A172 (cell line): ENCODE measurements around the gene VASN. TPM values are rescaled to one million over a fixed set of nuclear protein-coding genes. Genes with fewer than 3 reads are reported as not detected.
A peak's percentile ranks its signal among the peaks of the same experiment; 100 is the strongest.
"Not testable (repeated sequence)": the region's sequence is repeated elsewhere in the genome, so short reads cannot be mapped to it uniquely, and the experiment has no call there.

Experiments
- DNase-seq: peaks from one replicate; pipeline ENCODE4 v3.0.0-alpha.2; 2015; ENCODE audit warnings: low spot score
- total RNA-seq: library from RNA; depleted of rRNA; stranded (reverse); fragments of >200 nt; shearing (Covaris generic); gene quantifications from 2 replicates; pipeline ENCODE4 v1.2.3, GENCODE V29; 2014

Gene VASN
- total RNA-seq, 1 experiment from 2014 or later: 100 TPM

DNA sequence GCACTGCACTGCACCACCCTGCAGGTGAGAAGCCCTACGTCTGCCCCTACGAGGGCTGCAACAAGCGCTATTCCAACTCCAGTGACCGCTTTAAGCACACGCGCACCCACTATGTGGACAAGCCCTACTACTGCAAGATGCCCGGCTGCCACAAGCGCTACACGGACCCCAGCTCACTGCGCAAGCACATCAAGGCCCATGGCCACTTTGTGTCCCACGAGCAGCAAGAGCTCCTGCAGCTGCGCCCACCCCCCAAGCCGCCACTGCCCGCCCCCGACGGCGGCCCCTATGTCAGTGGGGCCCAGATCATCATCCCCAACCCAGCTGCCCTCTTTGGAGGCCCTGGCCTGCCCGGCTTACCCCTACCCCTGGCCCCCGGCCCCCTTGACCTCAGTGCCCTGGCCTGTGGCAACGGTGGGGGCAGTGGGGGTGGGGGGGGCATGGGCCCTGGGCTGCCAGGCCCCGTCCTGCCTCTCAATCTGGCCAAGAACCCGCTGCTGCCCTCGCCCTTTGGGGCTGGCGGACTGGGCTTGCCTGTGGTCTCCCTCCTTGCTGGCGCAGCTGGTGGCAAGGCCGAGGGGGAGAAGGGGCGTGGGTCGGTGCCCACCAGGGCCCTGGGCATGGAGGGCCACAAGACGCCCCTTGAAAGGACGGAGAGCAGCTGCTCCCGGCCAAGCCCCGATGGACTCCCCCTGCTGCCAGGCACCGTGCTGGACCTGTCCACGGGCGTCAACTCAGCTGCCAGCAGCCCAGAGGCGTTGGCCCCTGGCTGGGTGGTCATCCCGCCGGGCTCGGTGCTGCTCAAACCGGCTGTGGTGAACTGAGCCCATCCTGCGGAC lies 34.7 kb upstream of the VASN start:
- DNase-seq: no peak

GRCh38 chr16:4337540-4338088 lies 34.0 kb upstream of the VASN start:
- DNase-seq: no peak

DNA sequence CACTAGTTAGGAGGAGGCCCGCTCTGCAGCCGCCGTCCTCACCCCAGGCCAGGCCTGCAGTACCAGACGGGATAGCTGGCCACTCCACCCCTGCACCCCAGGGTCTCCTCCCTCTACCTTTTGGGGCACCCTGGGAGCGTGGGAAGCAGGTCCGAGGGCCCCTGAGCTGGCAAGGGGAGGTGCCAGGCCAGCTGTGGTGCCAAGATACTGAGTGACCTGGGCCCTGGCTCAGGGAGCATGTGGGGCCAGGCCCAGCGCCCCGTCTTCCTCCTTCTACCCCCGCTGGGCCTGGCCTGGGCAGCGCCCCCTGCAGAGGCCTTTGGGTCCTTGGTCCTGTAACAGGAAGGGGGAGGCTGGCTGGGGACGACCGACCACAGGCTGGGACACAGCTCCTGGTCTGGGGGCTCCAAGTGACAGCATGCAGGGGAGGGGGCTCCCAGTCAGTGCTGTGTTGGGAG lies 33.5 kb upstream of the VASN start:
- DNase-seq: no peak

GRCh38 chr16:4338712-4339299 lies 32.8 kb upstream of the VASN start:
- no peak for DNase-seq

DNA sequence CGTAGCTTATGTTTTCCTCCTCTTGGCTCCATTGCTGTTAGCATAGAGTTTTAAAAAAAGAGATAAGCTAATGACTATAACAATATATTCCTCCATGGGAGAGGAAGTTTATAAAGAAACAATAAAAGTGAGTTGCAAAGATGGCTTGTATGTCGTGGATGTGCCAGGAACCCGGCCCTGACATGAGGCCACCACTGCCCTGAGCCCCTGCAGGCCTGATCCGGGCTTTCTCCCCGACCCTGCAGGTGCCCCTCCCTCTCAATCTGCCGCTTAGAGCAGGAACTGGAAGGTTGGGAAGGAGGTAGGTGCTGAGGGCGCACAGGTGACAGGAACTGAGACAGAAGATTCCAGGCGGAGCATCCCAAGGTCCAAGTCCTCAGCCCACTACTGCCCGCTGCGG lies 32.2 kb upstream of the VASN start:
- no peak for DNase-seq

DNA sequence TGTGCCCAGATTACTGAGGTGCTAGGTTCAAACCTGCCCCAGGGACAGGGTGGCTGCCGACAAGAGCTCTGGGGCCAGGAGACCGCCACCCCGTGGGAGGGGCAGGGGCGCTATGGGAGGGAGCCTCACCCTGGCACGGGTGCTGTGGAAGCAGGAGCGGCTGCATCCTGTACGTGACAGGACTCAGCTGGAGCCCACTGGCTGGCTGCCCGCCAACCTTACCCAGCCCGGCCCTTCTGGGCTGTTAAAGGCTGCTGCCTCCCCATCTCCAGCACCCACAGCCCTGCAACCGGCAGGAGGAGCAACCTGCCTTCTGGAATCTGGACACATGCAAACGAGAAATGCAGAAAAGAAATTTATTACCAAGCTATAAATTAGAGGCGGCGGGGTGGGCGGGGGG lies 31.7 kb upstream of the VASN start:
- DNase-seq: peak; percentile 53

GRCh38 chr16:4340443-4340842 lies 31.2 kb upstream of the VASN start:
- no peak for DNase-seq

- DNase-seq: no peak
Observed at GRCh38 chr16:4341250-4341649, 30.4 kb upstream of the VASN start.

GRCh38 chr16:4342866-4343744 lies 28.5 kb upstream of the VASN start:
- DNase-seq: no peak

- not testable (repeated sequence) for DNase-seq
Observed at GRCh38 chr16:4344300-4344982, 27.2 kb upstream of the VASN start.

GRCh38 chr16:4344983-4345835 lies 26.4 kb upstream of the VASN start:
- DNase-seq: no peak

DNA sequence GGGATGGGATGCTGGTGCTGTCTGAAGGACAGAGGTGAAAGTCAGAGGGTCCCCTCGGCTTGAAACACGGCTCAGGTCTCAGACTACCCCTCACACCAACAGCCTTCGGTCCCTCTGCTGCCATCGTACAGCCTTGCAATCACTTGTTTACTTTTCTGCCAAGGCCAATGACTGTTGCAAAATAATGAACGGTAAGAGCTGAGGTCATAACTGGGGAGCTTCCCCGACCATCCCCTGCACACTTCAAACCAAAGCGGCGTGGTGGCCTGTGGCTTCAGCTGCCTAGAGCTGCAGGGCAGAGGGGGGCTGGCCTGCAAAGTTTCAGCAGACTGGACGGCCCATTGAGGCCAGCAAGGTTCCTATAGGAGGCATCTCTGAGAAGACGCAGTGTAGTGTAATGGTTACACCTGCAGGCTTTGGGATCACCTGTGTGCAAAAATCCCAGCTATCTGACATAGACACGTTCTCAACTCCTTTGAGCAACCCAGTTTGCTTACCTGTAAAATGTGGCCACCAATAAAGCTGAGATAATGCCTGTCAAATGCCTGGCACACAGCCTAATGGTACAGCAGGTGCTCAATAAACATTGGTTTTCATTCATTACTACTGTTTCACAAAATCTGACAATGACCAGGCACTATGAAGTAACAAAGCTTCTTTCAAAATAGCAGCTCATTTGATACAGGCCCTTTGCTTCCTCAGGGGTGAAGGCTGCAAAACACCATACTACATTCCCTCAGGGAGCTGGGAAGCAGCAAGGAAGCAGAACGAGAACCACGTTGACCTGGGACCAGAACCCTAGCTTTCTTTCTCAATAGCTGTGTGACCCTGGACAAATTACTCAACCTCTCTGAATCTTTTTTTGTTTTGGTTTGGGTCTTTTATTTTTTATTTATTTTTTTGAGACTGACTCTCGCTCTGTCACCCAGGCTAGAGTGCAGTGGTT lies 25.5 kb upstream of the VASN start:
- no peak for DNase-seq

- DNase-seq: no peak
Observed at GRCh38 chr16:4347010-4347409, 24.6 kb upstream of the VASN start.

GRCh38 chr16:4347765-4348509 lies 23.7 kb upstream of the VASN start:
- DNase-seq: no peak

DNA sequence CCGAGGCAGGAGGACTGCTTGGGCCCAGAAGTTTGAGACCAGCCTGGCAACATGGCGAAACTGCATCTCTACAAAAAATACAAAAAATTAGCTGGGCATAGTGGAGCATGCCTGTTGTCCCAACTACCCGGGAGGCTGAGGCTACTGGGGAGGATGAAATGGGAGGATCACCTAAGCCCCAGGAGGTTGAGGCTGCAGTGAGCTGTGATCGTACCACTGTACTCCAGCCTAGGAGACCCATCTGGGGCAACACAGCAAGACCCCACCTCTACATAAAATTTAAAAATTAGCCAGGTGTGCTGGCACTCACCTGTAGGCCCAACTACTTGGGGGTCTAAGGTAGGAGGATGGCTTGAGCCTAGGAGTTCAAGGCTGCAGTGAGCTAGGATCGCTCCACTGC lies 22.3 kb upstream of the VASN start:
- DNase-seq: no peak

DNA sequence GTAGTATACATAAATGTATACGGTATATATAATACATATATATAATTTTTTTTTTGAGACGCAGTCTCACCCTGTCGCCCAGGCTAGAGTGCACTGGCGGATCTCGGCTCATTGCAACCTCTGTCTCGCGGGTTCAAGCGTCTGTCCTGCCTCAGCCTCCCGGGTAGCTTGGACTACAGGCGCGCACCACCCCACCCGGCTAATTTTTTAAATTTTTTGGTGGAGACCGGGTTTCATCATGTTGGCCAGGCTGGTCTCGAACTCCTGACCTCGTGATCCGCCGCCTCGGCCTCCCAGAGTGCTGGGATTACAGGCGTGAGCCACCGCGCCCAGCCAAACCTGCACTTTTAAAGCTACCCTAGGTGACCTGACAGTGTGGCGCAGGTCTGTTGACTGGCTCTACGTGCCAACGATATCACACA lies 21.3 kb upstream of the VASN start:
- DNase-seq: no peak

GRCh38 chr16:4350787-4351659 lies 20.6 kb upstream of the VASN start, which contains the start of gene PAM16:
TSS of gene PAM16 (minus strand) at chr16:4351321. CDS start at chr16:4351234, 87 bp downstream.
- peak; percentile 89 for DNase-seq
